WTC11 (cell line): ENCODE data around the gene CENPB. TPM values are rescaled to one million over a fixed set of nuclear protein-coding genes. Genes with fewer than 3 reads are reported as not detected.

ENCODE experiments used
- ATAC-seq: fragments of 200-7000 bp; cut with Tn5 transposase; 2 replicates; pipeline ENCODE4 v1.10.0; 2021; ENCODE audit warnings: mild to moderate bottlenecking, moderate library complexity
- CTCF ChIA-PET: fragments of 300-600 bp; sonication (Branson Sonifier 250); formaldehyde crosslinking; loops from one replicate; lab custom pipeline; 2021; ENCODE audit warnings: antibody characterized with exemption; lab: Charles Lee
- POLR2A ChIA-PET: fragments of 350-600 bp; sonication (Branson Sonifier 250); formaldehyde crosslinking; loops from one replicate; lab custom pipeline; 2021; ENCODE audit warnings: antibody characterized with exemption; lab: Charles Lee
- DNase-seq: peaks from one replicate; pipeline ENCODE4 v3.0.0; 2021; ENCODE audit warnings: low spot score
- H3K27ac Mint-ChIP-seq: 2 replicates; pipeline ENCODE4 v1.8.0; 2021; ENCODE audit warnings: mixed read lengths
- H3K27me3 Mint-ChIP-seq: 2 replicates; pipeline ENCODE4 v1.8.0; 2021; ENCODE audit warnings: low read depth, mild to moderate bottlenecking, moderate library complexity, mixed read lengths
- H3K36me3 Mint-ChIP-seq: 2 replicates; pipeline ENCODE4 v1.8.0; 2021; ENCODE audit warnings: mixed read lengths
- H3K4me1 Mint-ChIP-seq: 2 replicates; pipeline ENCODE4 v1.8.0; 2022; ENCODE audit warnings: mixed read lengths
- H3K4me3 Mint-ChIP-seq: 2 replicates; pipeline ENCODE4 v1.8.0; 2021; ENCODE audit warnings: mild to moderate bottlenecking, moderate library complexity, mixed read lengths
- H3K9me3 Mint-ChIP-seq: 2 replicates; pipeline ENCODE4 v1.8.0; 2021; ENCODE audit warnings: mixed read lengths
- ATF1 ChIP-seq: sonication (generic); formaldehyde crosslinking; IDR thresholded peaks from 2 replicates; pipeline ENCODE4 v1.8.1; 2023; ENCODE audit warnings: mild to moderate bottlenecking, moderate library complexity, missing genetic modification reagents
- CREM ChIP-seq: sonication (generic); formaldehyde crosslinking; IDR thresholded peaks from 2 replicates; pipeline ENCODE4 v1.8.1; 2022; ENCODE audit warnings: mild to moderate bottlenecking, missing genetic modification reagents, moderate library complexity
- FOXK1 ChIP-seq: sonication (generic); formaldehyde crosslinking; IDR thresholded peaks from 2 replicates; pipeline ENCODE4 v1.8.0; 2022; ENCODE audit warnings: mild to moderate bottlenecking, moderate library complexity, missing genetic modification reagents
- JUN ChIP-seq: sonication (generic); formaldehyde crosslinking; IDR thresholded peaks from 2 replicates; pipeline ENCODE4 v1.8.0; 2023; ENCODE audit warnings: mild to moderate bottlenecking, missing genetic modification reagents
- NFATC4 ChIP-seq: fragments of 250-450 bp; sonication (Bioruptor Pico); IDR thresholded peaks from 2 replicates; pipeline ENCODE4 v1.9.0; 2021; ENCODE audit warnings: mild to moderate bottlenecking
- NR2C2 ChIP-seq: sonication (generic); formaldehyde crosslinking; IDR thresholded peaks from 2 replicates; pipeline ENCODE4 v1.8.0; 2022; ENCODE audit warnings: mild to moderate bottlenecking, missing genetic modification reagents
- SP1 ChIP-seq: sonication (generic); formaldehyde crosslinking; conservative IDR thresholded peaks from 2 replicates; pipeline ENCODE4 v1.8.1; 2022; ENCODE audit warnings: missing genetic modification reagents
- ZNF423 ChIP-seq: fragments of 250-450 bp; sonication (Bioruptor Pico); IDR thresholded peaks from 2 replicates; pipeline ENCODE4 v2.1.2; 2022; ENCODE audit warnings: mild to moderate bottlenecking, moderate library complexity
- total RNA-seq: library from RNA; stranded (reverse); gene quantifications from 3 replicates; pipeline ENCODE4 v1.2.3, GENCODE V29; 2021
- TF ChIP-seq, protein P1 (sequence below): sonication (generic); formaldehyde crosslinking; IDR thresholded peaks from 2 replicates; pipeline ENCODE4 v1.8.0; 2023; ENCODE audit warnings: missing genetic modification reagents
- TF ChIP-seq, protein P2 (sequence below): sonication (generic); formaldehyde crosslinking; IDR thresholded peaks from 2 replicates; pipeline ENCODE4 v1.8.0; 2022; ENCODE audit warnings: mild to moderate bottlenecking, missing genetic modification reagents
- TF ChIP-seq, protein P3 (sequence below): sonication (generic); formaldehyde crosslinking; conservative IDR thresholded peaks from 2 replicates; pipeline ENCODE4 v1.8.1; 2022; ENCODE audit warnings: mild to moderate bottlenecking, missing genetic modification reagents
- TF ChIP-seq, protein P4 (sequence below): sonication (generic); formaldehyde crosslinking; IDR thresholded peaks from 2 replicates; pipeline ENCODE4 v1.8.0; 2023; ENCODE audit warnings: missing genetic modification reagents, mild to moderate bottlenecking, borderline replicate concordance
- TF ChIP-seq, protein P5 (sequence below): sonication (generic); formaldehyde crosslinking; IDR thresholded peaks from 2 replicates; pipeline ENCODE4 v1.8.0; 2022; ENCODE audit warnings: mild to moderate bottlenecking, missing genetic modification reagents
- TF ChIP-seq, protein P6 (sequence below): sonication (generic); formaldehyde crosslinking; IDR thresholded peaks from 2 replicates; pipeline ENCODE4 v1.8.1; 2022; ENCODE audit warnings: low read depth, mild to moderate bottlenecking, moderate library complexity, missing genetic modification reagents, borderline replicate concordance
- TF ChIP-seq, protein P7 (sequence below): sonication (generic); formaldehyde crosslinking; IDR thresholded peaks from 2 replicates; pipeline ENCODE4 v1.8.1; 2023; ENCODE audit warnings: mild to moderate bottlenecking, missing genetic modification reagents, moderate library complexity
- TF ChIP-seq, protein P8 (sequence below): sonication (generic); formaldehyde crosslinking; IDR thresholded peaks from 2 replicates; pipeline ENCODE4 v1.8.1; 2023; ENCODE audit warnings: mild to moderate bottlenecking, missing genetic modification reagents, borderline replicate concordance
- TF ChIP-seq, protein P9 (sequence below): sonication (generic); formaldehyde crosslinking; conservative IDR thresholded peaks from 2 replicates; pipeline ENCODE4 v1.8.1; 2023; ENCODE audit warnings: mild to moderate bottlenecking, low read depth, missing genetic modification reagents, moderate library complexity

CENPB gene
- total RNA-seq, 1 experiment from 2014 or later = 58.7 TPM

DNA sequence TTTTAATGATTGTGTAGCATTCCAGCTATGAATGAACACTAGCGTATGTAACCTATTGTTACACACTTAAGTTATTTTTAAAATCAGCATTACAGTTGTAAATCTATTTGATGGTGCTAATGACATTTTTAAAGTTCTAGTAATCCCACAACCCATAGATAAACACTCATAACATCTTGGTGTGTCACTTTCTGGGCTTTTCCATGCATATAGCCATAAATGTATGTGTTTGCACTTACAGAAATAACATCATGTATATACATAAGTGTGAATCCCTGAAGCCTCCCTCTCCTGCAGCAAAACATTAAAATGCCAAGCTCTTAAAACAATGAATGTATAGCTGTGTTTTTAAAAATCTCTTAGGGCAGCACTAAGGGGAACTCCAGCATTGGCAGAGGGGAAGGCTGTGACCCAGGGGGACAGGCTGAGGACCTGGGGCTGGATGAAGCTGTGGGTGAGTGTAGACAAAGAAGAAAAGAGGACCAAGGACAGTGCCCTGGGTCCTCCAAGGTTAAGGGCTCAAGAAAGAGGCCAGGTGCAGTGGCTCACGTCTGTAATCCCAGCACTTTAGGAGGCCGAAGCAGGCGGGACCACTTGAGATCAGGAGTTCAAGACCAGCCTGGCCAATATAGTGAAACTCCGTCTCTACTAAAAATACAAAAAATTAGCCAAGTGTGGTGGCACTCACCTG, 929 bp upstream of the CENPB start:
- ATAC-seq = no peak
- H3K9me3 Mint-ChIP-seq = no peaks in the 10 kb centered on the region
- peaks cover 4% of the 10 kb centered on the region; the same call in 1 of the 2 replicates for H3K36me3 Mint-ChIP-seq
- TF ChIP-seq, protein P1, sequence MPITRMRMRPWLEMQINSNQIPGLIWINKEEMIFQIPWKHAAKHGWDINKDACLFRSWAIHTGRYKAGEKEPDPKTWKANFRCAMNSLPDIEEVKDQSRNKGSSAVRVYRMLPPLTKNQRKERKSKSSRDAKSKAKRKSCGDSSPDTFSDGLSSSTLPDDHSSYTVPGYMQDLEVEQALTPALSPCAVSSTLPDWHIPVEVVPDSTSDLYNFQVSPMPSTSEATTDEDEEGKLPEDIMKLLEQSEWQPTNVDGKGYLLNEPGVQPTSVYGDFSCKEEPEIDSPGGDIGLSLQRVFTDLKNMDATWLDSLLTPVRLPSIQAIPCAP = no peak
- TF ChIP-seq, protein P2, sequence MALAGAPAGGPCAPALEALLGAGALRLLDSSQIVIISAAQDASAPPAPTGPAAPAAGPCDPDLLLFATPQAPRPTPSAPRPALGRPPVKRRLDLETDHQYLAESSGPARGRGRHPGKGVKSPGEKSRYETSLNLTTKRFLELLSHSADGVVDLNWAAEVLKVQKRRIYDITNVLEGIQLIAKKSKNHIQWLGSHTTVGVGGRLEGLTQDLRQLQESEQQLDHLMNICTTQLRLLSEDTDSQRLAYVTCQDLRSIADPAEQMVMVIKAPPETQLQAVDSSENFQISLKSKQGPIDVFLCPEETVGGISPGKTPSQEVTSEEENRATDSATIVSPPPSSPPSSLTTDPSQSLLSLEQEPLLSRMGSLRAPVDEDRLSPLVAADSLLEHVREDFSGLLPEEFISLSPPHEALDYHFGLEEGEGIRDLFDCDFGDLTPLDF (CRISPR knock-in tag) = no peak
- TF ChIP-seq, all 79 proteins: peak for 0
- CTCF ChIA-PET = interaction anchor here (1.8 to 7.0 kb wide), 6 partner anchors 12 to 71 kb away, joined by 3 to 92 read pairs (median 16); partner anchors contain the start of genes ADISSP and AP5S1
- no peak overlapping the region for H3K27ac Mint-ChIP-seq
- POLR2A ChIA-PET = interaction anchor here (1.0 kb wide), 1 partner anchor 30 kb away, joined by 4 read pairs; no protein-coding TSS in a partner anchor
- DNase-seq = no peak
- peaks cover 25% of the 10 kb centered on the region for H3K27me3 Mint-ChIP-seq
- peaks cover 19% of the 10 kb centered on the region for H3K4me1 Mint-ChIP-seq
- peak overlapping the region; percentile 49 for H3K4me3 Mint-ChIP-seq

DNA sequence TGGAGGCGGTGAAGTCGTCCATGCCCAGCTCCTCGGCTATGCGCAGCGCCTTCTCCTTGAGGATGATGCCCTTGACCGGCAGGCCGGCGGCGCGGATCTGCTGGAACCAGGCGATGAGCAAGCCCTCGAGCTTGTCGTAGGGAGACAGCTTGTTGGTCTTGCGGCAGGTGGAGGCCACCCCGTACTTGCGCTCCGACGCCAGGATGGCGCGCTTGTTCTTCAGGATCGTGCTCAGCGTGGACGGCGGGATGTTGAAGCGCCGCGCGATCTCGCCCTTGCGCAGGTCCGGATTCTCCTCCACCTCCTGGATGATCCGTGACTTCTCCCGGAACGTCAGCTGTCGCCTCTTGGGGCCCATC, 435 bp downstream of the CENPB start:
- POLR2A ChIA-PET = interaction anchor here (0.9 kb wide), 1 partner anchor 13 kb away, joined by 4 read pairs; no protein-coding TSS in a partner anchor
- Mint-ChIP-seq H3K4me1 (peaks cover 24% of the 10 kb centered on the region), H3K36me3 (peaks cover 4% of the 10 kb centered on the region; the same call in 1 of the 2 replicates), H3K27ac (no peak overlapping the region), H3K27me3 (peaks cover 25% of the 10 kb centered on the region), H3K9me3 (no peaks in the 10 kb centered on the region), H3K4me3 (peak overlapping the region; percentile 83)
- ATAC-seq (peak; percentile 3), DNase-seq (peak; percentile 53)
- CTCF ChIA-PET = interaction anchor here (0.6 to 7.0 kb wide), 31 partner anchors 8 to 306 kb away, joined by 3 to 92 read pairs (median 4); partner anchors contain the start of genes ADAM33, ADISSP, AP5S1 and CDC25B
- TF ChIP-seq ZNF423 (CRISPR knock-in tag) = no peak
- TF ChIP-seq NR2C2 (CRISPR knock-in tag) = 0 out of 2 replicates have a peak, but pooled peaks have one; percentile 44
- no peak for TF ChIP-seq SP1 (CRISPR knock-in tag)
- TF ChIP-seq FOXK1 (CRISPR knock-in tag) = no peak
- TF ChIP-seq CREM = no peak
- TF ChIP-seq, protein P3, sequence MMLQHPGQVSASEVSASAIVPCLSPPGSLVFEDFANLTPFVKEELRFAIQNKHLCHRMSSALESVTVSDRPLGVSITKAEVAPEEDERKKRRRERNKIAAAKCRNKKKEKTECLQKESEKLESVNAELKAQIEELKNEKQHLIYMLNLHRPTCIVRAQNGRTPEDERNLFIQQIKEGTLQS (CRISPR knock-in tag) = no peak
- no peak for TF ChIP-seq ATF1
- TF ChIP-seq, protein P4, sequence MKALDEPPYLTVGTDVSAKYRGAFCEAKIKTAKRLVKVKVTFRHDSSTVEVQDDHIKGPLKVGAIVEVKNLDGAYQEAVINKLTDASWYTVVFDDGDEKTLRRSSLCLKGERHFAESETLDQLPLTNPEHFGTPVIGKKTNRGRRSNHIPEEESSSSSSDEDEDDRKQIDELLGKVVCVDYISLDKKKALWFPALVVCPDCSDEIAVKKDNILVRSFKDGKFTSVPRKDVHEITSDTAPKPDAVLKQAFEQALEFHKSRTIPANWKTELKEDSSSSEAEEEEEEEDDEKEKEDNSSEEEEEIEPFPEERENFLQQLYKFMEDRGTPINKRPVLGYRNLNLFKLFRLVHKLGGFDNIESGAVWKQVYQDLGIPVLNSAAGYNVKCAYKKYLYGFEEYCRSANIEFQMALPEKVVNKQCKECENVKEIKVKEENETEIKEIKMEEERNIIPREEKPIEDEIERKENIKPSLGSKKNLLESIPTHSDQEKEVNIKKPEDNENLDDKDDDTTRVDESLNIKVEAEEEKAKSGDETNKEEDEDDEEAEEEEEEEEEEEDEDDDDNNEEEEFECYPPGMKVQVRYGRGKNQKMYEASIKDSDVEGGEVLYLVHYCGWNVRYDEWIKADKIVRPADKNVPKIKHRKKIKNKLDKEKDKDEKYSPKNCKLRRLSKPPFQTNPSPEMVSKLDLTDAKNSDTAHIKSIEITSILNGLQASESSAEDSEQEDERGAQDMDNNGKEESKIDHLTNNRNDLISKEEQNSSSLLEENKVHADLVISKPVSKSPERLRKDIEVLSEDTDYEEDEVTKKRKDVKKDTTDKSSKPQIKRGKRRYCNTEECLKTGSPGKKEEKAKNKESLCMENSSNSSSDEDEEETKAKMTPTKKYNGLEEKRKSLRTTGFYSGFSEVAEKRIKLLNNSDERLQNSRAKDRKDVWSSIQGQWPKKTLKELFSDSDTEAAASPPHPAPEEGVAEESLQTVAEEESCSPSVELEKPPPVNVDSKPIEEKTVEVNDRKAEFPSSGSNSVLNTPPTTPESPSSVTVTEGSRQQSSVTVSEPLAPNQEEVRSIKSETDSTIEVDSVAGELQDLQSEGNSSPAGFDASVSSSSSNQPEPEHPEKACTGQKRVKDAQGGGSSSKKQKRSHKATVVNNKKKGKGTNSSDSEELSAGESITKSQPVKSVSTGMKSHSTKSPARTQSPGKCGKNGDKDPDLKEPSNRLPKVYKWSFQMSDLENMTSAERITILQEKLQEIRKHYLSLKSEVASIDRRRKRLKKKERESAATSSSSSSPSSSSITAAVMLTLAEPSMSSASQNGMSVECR (CRISPR knock-in tag) = no peak
- TF ChIP-seq, protein P5, sequence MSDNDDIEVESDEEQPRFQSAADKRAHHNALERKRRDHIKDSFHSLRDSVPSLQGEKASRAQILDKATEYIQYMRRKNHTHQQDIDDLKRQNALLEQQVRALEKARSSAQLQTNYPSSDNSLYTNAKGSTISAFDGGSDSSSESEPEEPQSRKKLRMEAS (CRISPR knock-in tag) = peak; percentile 16; the same call in 1 of the 2 replicates
- TF ChIP-seq JUN (CRISPR knock-in tag) = 0 out of 2 replicates have a peak, but pooled peaks have one; percentile 41
- TF ChIP-seq, protein P6, sequence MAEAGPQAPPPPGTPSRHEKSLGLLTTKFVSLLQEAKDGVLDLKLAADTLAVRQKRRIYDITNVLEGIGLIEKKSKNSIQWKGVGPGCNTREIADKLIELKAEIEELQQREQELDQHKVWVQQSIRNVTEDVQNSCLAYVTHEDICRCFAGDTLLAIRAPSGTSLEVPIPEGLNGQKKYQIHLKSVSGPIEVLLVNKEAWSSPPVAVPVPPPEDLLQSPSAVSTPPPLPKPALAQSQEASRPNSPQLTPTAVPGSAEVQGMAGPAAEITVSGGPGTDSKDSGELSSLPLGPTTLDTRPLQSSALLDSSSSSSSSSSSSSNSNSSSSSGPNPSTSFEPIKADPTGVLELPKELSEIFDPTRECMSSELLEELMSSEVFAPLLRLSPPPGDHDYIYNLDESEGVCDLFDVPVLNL (CRISPR knock-in tag) = 0 out of 2 replicates have a peak, but pooled peaks have one; percentile 50
- no peak for TF ChIP-seq NFATC4 (CRISPR knock-in tag)
- TF ChIP-seq, protein P7, sequence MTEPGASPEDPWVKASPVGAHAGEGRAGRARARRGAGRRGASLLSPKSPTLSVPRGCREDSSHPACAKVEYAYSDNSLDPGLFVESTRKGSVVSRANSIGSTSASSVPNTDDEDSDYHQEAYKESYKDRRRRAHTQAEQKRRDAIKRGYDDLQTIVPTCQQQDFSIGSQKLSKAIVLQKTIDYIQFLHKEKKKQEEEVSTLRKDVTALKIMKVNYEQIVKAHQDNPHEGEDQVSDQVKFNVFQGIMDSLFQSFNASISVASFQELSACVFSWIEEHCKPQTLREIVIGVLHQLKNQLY = no peak
- TF ChIP-seq, protein P8, sequence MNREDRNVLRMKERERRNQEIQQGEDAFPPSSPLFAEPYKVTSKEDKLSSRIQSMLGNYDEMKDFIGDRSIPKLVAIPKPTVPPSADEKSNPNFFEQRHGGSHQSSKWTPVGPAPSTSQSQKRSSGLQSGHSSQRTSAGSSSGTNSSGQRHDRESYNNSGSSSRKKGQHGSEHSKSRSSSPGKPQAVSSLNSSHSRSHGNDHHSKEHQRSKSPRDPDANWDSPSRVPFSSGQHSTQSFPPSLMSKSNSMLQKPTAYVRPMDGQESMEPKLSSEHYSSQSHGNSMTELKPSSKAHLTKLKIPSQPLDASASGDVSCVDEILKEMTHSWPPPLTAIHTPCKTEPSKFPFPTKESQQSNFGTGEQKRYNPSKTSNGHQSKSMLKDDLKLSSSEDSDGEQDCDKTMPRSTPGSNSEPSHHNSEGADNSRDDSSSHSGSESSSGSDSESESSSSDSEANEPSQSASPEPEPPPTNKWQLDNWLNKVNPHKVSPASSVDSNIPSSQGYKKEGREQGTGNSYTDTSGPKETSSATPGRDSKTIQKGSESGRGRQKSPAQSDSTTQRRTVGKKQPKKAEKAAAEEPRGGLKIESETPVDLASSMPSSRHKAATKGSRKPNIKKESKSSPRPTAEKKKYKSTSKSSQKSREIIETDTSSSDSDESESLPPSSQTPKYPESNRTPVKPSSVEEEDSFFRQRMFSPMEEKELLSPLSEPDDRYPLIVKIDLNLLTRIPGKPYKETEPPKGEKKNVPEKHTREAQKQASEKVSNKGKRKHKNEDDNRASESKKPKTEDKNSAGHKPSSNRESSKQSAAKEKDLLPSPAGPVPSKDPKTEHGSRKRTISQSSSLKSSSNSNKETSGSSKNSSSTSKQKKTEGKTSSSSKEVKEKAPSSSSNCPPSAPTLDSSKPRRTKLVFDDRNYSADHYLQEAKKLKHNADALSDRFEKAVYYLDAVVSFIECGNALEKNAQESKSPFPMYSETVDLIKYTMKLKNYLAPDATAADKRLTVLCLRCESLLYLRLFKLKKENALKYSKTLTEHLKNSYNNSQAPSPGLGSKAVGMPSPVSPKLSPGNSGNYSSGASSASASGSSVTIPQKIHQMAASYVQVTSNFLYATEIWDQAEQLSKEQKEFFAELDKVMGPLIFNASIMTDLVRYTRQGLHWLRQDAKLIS (CRISPR knock-in tag) = no peak
- TF ChIP-seq, protein P9, sequence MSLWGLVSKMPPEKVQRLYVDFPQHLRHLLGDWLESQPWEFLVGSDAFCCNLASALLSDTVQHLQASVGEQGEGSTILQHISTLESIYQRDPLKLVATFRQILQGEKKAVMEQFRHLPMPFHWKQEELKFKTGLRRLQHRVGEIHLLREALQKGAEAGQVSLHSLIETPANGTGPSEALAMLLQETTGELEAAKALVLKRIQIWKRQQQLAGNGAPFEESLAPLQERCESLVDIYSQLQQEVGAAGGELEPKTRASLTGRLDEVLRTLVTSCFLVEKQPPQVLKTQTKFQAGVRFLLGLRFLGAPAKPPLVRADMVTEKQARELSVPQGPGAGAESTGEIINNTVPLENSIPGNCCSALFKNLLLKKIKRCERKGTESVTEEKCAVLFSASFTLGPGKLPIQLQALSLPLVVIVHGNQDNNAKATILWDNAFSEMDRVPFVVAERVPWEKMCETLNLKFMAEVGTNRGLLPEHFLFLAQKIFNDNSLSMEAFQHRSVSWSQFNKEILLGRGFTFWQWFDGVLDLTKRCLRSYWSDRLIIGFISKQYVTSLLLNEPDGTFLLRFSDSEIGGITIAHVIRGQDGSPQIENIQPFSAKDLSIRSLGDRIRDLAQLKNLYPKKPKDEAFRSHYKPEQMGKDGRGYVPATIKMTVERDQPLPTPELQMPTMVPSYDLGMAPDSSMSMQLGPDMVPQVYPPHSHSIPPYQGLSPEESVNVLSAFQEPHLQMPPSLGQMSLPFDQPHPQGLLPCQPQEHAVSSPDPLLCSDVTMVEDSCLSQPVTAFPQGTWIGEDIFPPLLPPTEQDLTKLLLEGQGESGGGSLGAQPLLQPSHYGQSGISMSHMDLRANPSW = no peak
